Measurements from ENCODE around the gene CCDC88C. TPM values are rescaled to one million over a fixed set of nuclear protein-coding genes. Genes with fewer than 3 reads are reported as not detected.

Gene CCDC88C
- total RNA-seq, 1 donor from 2014 or later, result 2.8 TPM

DNA sequence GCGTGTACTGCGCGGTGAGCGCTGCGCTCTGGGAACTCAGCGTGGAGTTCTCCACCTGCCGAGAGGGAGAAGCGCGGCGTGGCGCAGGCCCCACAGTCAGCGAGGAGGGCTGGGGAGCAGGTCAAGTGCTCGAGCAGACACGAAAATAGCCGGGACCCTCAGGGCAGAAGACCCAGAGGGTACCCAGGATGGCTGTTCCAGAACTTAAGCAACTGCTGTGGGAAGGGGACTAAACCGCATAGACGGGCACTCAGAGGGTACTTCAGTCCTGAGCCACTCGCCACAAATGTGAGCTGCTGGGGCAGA is 113.7 kb downstream of the CCDC88C start:
- Histone ChIP-seq H3K36me3 (peaks cover 2% of the 10 kb centered on the region), H3K4me3 (peak overlapping the region; percentile 37), H3K27me3 (ENCODE audit: low read depth) (peaks cover 47% of the 10 kb centered on the region), H3K27ac (replicated peaks) (peak overlapping the region; percentile 63), H3K4me1 (peaks cover 18% of the 10 kb centered on the region), H3K9me3 (replicated peaks) (no peaks in the 10 kb centered on the region)
- no peak for DNase-seq
- TF ChIP-seq CTCF (IDR thresholded peaks at IDR 0.05; ENCODE audit: borderline replicate concordance), result no peak
- intact Hi-C loops (cut with micrococcal nuclease), result no loop called here

DNA sequence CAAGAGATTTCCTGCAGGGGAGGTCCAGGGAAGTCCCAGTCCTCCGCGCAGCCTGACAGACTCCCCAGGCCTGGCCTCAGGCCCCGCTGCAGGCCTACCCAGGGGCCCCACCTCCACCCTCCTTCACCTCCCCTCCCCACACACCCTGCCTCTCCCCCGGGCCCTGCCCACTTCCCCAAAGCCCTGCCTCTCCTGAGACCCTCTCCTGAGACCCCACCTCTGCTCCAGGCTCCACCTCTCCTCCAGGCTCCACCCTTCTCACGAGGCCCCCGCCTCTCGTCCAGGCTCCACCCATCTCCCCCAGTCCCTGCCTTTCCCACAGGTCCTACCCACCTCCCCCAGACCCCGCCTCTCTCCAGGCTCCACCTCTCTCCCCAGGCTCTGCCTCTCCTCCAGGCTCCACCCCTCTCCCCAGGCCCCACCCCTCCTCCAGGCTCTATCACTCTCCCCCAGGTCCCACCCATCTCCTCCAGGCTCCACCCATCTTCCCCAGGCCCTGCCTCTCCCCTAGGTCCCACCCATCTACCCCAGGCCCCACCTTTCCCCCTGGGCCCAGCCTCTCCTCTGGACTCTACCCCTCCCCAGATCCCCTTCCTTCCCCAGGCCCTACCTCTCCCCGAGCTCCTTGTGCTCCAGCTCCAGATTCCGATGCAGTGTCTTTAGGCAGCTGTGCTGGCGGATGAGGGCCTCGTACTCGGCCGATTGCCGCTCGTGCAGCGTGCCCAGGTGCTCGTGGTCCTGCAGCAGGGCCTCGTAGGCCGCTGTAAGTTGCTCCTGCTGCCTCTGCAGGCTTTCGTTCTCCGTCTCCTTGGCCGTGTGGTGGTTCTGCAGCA is 114.3 kb downstream of the CCDC88C start:
- Histone ChIP-seq H3K27me3 (ENCODE audit: low read depth) (peaks cover 47% of the 10 kb centered on the region), H3K9me3 (replicated peaks) (no peaks in the 10 kb centered on the region), H3K36me3 (peaks cover 2% of the 10 kb centered on the region), H3K27ac (replicated peaks) (peak overlapping the region; percentile 63), H3K4me3 (peak overlapping the region; percentile 37), H3K4me1 (peaks cover 20% of the 10 kb centered on the region)
- intact Hi-C loops (cut with micrococcal nuclease), result no loop called here
- peak; percentile 57 for DNase-seq
- TF ChIP-seq CTCF (IDR thresholded peaks at IDR 0.05; ENCODE audit: borderline replicate concordance), result no peak

DNA sequence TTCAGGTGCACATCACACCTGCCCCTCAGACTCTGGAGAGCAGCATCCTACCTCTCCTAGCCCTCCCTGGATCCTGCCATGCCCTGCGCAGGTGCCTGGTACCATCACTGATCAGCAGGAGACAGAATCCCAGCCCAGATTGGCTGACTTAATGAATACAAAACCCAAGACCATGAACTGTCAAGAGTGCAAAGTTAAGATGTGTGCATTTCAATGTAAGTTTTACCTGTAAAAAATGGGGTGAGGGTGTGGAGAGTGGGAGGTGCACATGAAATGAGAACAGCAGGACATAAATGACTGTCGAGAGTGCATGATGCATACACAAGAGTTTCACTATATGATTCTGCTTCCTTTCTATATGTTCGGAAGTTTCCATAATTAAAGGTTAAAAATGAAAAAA is 115.2 kb downstream of the CCDC88C start:
- TF ChIP-seq CTCF (IDR thresholded peaks at IDR 0.05; ENCODE audit: borderline replicate concordance), result no peak
- no peaks in the 10 kb centered on the region for H3K9me3 ChIP-seq (replicated peaks)
- peaks cover 2% of the 10 kb centered on the region for H3K36me3 ChIP-seq
- peaks cover 20% of the 10 kb centered on the region for H3K4me1 ChIP-seq
- no peak overlapping the region for H3K4me3 ChIP-seq
- intact Hi-C loops (cut with micrococcal nuclease), result no loop called here
- no peak for DNase-seq
- peaks cover 47% of the 10 kb centered on the region for H3K27me3 ChIP-seq (ENCODE audit: low read depth)
- H3K27ac ChIP-seq (replicated peaks), result peak overlapping the region; percentile 63

DNA sequence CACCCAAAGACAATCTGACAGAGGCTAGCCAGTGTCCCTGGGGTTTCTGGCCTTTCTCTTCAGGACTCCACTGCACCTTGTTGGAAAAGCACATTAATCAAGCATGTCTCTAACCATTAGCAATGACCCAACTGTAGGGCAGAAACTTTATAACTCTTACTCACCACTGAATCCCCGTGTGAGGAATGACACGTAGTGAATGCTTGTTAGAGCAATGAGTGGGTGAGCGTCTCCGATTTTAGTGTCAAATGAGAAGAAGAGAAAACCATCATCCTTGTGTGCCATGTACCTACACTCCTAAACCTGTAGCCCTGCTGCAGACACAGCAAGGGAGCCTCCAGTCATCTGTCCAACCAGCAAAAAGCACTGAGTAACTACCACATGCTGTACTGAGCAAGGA is 116.7 kb downstream of the CCDC88C start:
- Histone ChIP-seq H3K4me1 (peaks cover 20% of the 10 kb centered on the region), H3K4me3 (no peak overlapping the region), H3K27ac (replicated peaks) (no peak overlapping the region), H3K9me3 (replicated peaks) (no peaks in the 10 kb centered on the region), H3K27me3 (ENCODE audit: low read depth) (peaks cover 47% of the 10 kb centered on the region), H3K36me3 (no peaks in the 10 kb centered on the region)
- TF ChIP-seq CTCF (IDR thresholded peaks at IDR 0.05; ENCODE audit: borderline replicate concordance), result no peak
- no peak for DNase-seq
- intact Hi-C loops (cut with micrococcal nuclease), result no loop called here

DNA sequence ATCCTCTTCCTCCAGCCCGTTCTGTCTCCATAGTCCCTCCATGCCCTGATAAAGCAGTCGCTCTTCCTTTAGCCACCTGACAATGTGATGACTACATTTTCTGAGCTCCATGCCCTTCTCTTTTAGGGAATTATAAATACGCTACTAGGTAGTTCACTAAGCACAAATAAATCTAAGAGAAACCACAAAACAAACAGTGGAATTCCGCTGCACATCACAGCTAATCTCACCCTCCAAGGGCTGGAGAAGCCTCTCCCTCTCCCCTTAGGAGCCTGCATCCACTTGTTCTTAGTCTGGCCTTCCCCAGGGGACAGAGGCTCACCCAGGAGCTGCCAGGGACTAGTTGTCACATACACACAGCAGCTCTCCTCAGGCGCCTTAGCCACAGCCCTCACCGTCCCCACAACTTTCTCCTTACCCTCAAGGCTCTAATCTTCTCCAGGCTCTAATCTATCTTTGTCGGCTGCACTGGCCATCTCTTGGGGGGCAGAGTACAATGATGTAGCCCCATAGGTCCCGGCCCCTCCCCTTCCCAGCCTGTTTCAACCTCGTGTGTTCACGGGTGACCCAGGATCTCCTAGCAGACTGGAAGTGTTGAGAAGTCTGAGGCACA is 117.2 kb downstream of the CCDC88C start:
- no peak for TF ChIP-seq CTCF (IDR thresholded peaks at IDR 0.05; ENCODE audit: borderline replicate concordance)
- no peak overlapping the region for H3K27ac ChIP-seq (replicated peaks)
- H3K4me1 ChIP-seq, result peaks cover 20% of the 10 kb centered on the region
- DNase-seq, result no peak
- no peaks in the 10 kb centered on the region for H3K36me3 ChIP-seq
- peaks cover 43% of the 10 kb centered on the region for H3K27me3 ChIP-seq (ENCODE audit: low read depth)
- no peaks in the 10 kb centered on the region for H3K9me3 ChIP-seq (replicated peaks)
- intact Hi-C loops (cut with micrococcal nuclease), result no loop called here
- H3K4me3 ChIP-seq, result no peak overlapping the region

All from left ventricle myocardium inferior (tissue), 1 donor.